NCI-H2107 (cell line): ENCODE measurements around the gene CKAP2L.
"Not testable (repeated sequence)": the region's sequence is repeated elsewhere in the genome, so short reads cannot be mapped to it uniquely, and the experiment has no call there.

Experiments used
- DNase-seq: peaks from one replicate; lab custom pipeline; 2025; lab: John Stamatoyannopoulos, UW

Gene CKAP2L

GRCh38 chr2:112725545-112726457, 38.6 kb downstream of the CKAP2L start:
- no peak for DNase-seq

- no peak for DNase-seq
Measured at GRCh38 chr2:112724591-112725525, 39.6 kb downstream of the CKAP2L start.

- DNase-seq: no peak
Measured at GRCh38 chr2:112723995-112724394, 40.4 kb downstream of the CKAP2L start.

- DNase-seq: no peak
Measured at GRCh38 chr2:112723547-112723940, 40.9 kb downstream of the CKAP2L start.

GRCh38 chr2:112722816-112723546, 41.4 kb downstream of the CKAP2L start:
- no peak for DNase-seq

GRCh38 chr2:112721819-112722522, 42.4 kb downstream of the CKAP2L start:
- no peak for DNase-seq

- DNase-seq: no peak
Measured at GRCh38 chr2:112720785-112721184, 43.6 kb downstream of the CKAP2L start, which contains the start of gene NT5DC4. NT5DC4 (plus strand) TSS chr2:112721020; CDS start chr2:112721080, 60 bp downstream.

GRCh38 chr2:112718863-112719370, 45.5 kb downstream of the CKAP2L start:
- no peak for DNase-seq

- not testable (repeated sequence) for DNase-seq
Measured at GRCh38 chr2:112716826-112717352, 47.5 kb downstream of the CKAP2L start.

- not testable (repeated sequence) for DNase-seq
Measured at GRCh38 chr2:112716094-112716493, 48.3 kb downstream of the CKAP2L start.

- no peak for DNase-seq
Measured at GRCh38 chr2:112714836-112715631, 49.4 kb downstream of the CKAP2L start.

GRCh38 chr2:112714331-112714730, 50.1 kb downstream of the CKAP2L start:
- no peak for DNase-seq

GRCh38 chr2:112713926-112714325, 50.5 kb downstream of the CKAP2L start:
- no peak for DNase-seq

- DNase-seq: no peak
Measured at GRCh38 chr2:112713585-112713925, 50.9 kb downstream of the CKAP2L start.

- no peak for DNase-seq
Measured at GRCh38 chr2:112712903-112713584, 51.4 kb downstream of the CKAP2L start.

- DNase-seq: no peak
Measured at GRCh38 chr2:112712465-112712864, 51.9 kb downstream of the CKAP2L start.

- no peak for DNase-seq
Measured at GRCh38 chr2:112710956-112711750, 53.3 kb downstream of the CKAP2L start.

- DNase-seq: no peak
Measured at GRCh38 chr2:112709703-112710102, 54.7 kb downstream of the CKAP2L start.

- DNase-seq: no peak
Measured at GRCh38 chr2:112708968-112709367, 55.4 kb downstream of the CKAP2L start.
